Gastroesophageal sphincter (tissue), 3 donors: Measurements from ENCODE around the gene TNS3.

Source experiments
- EP300 ChIP-seq: sonication (generic); formaldehyde crosslinking; IDR thresholded peaks from one replicate; pipeline ENCODE4 v1.6.1; 2017; ENCODE audit warnings: antibody characterized with exemption, mild to moderate bottlenecking
- TF ChIP-seq, protein P1 (sequence below), 4 experiments: fragments of 200-600 bp in 2 of 4; fragments of 450-650 bp in 2 of 4; sonication (generic) in 1 of 4; IDR thresholded peaks; one replicate each; pipeline ENCODE4 v1.5.1; 2017 to 2019; ENCODE audit warnings: antibody characterized with exemption in 4 of 4, mild to moderate bottlenecking in 2 of 4, moderate library complexity in 2 of 4

DNA sequence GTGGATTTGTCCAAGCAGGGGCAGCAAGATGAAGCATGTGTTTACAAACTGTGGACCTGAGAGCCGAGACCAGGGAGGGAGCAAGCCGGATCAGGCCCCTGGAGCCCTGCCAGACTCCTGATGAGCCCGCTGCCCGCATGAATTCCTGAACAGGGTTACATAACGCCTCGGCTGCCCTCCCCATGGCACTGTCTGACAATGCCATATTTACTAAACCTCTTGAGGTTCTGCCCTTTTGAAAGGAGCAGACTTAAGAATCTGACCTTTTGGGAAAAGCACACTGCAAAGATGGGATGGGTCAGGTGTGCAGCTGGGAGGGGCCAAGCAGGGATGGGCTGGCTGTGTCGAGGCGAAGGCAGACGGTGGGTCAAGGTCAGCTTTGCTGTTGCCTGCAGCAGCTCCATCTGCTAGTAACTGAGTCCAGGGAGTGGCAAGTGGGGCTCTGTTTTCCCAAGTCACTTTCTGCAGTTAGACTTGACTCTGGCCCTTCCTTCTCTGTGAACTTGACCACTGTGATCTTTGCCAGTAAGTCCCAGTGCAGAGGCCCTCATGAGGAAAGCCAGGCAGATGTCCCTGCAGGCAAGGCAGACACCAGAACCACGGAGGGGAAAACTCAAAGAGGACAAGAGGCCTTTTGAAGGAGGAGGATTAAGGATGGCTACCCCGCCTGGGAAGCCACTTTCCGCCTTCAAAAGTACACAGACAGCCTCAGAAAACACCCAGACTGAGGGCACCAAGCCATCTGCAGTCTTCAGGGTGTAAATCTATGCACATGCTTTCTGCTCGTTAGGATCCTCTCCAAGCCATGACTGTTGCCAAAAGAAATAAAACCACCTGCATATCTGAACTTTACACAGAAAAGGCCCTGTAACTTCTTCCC is 175.8 kb downstream of the TNS3 start:
- TF ChIP-seq, protein P1, sequence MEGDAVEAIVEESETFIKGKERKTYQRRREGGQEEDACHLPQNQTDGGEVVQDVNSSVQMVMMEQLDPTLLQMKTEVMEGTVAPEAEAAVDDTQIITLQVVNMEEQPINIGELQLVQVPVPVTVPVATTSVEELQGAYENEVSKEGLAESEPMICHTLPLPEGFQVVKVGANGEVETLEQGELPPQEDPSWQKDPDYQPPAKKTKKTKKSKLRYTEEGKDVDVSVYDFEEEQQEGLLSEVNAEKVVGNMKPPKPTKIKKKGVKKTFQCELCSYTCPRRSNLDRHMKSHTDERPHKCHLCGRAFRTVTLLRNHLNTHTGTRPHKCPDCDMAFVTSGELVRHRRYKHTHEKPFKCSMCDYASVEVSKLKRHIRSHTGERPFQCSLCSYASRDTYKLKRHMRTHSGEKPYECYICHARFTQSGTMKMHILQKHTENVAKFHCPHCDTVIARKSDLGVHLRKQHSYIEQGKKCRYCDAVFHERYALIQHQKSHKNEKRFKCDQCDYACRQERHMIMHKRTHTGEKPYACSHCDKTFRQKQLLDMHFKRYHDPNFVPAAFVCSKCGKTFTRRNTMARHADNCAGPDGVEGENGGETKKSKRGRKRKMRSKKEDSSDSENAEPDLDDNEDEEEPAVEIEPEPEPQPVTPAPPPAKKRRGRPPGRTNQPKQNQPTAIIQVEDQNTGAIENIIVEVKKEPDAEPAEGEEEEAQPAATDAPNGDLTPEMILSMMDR (IDR thresholded peaks at IDR 0.05) = no peak
- TF ChIP-seq EP300 = no peak
